Cardiac septum (tissue), 1 donor: ENCODE data around the gene RTF1. TPM values are rescaled to one million over a fixed set of nuclear protein-coding genes. Genes with fewer than 3 reads are reported as not detected.

Experiments
- DNase-seq: peaks from one replicate; pipeline ENCODE4 v3.0.0-alpha.2; 2020; ENCODE audit warnings: low spot score
- intact Hi-C: fragments of 100-400 bp; cut with DNase I; formaldehyde crosslinking; loops from one replicate; pipeline ENCODE4 v1.14.0; 2022
- total RNA-seq: library from RNA; stranded (reverse); fragmentation: NEBNext Ultra II Directional; extraction: Animal tissue kit (Norgen Biotek cat#: 25700); gene quantifications from one replicate; pipeline ENCODE4 v1.2.1, GENCODE V29; 2021
- donor health status: DM: no; HTN: no; CAD: no.

Gene RTF1
- total RNA-seq, 1 donor from 2014 or later = 26.8 TPM

DNA sequence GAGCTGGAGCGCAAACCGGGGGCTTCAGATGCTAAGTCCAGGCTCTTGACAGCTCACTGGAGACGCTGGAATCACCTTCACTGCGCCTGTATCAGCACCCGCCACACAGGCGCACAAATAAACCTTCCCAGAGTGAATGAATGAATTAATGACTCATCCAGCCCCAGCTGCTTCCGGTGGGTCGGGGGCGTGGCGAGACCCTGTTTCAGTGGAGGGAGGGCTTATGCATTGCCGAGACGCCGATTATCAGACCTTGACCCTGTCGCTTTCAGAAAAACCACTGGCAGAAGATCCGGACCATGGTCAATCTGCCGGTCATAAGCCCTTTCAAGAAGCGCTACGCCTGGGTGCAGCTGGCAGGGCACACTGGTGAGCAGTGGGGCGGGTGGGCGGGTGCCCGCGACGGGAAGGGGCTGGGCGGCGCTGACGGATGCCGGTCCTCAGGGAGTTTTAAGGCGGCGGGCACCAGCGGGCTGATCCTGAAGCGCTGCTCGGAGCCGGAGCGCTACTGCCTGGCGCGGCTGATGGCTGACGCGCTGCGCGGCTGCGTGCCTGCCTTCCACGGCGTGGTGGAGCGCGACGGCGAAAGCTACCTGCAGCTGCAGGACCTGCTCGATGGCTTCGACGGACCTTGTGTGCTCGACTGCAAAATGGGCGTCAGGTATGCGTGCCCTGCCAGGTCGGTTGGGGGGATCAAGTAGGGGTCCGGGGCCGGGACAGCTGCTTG lies 84.5 kb downstream of the RTF1 start:
- no peak for DNase-seq
- intact Hi-C loops = no loop called here

GRCh38 chr15:41501931-41502794 lies 85.3 kb downstream of the RTF1 start:
- intact Hi-C loops = no loop called here
- no peak for DNase-seq

DNA sequence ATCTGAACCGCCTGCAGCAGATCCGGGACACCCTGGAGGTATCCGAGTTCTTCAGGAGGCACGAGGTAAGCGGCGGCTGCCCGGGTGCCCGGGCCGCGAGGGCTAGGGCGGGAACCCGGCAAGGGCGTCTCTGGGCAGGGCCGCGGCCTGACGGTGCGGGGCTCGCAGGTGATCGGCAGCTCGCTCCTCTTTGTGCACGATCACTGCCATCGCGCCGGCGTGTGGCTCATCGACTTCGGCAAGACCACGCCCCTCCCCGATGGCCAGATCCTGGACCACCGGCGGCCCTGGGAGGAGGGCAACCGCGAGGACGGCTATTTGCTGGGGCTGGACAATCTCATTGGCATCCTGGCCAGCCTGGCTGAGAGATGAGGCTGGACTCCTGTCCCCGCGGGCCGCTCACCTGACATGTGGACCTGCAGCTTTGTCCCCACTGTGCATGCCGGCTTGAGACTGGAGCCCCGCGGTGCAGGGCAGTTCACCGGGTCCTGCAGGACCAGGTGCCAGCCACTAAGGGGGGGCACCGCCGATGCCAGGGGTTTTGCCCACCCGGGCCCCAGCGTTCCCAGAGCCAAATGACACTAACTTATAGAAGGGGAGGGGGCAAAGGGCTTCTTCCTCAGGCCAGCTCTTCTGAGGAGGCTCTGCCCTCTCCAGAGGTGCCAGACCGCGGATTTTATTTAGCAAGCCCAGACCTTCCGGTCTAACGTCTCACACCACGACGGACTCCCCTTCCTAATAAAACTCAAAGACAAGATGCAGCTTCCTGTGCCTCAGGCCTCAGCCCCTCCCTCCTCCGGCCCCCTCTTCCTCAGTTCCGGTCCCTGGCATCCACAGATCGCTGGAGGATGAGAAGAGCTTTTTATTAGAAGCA lies 86.1 kb downstream of the RTF1 start:
- DNase-seq = no peak
- intact Hi-C loops = no loop called here

DNA sequence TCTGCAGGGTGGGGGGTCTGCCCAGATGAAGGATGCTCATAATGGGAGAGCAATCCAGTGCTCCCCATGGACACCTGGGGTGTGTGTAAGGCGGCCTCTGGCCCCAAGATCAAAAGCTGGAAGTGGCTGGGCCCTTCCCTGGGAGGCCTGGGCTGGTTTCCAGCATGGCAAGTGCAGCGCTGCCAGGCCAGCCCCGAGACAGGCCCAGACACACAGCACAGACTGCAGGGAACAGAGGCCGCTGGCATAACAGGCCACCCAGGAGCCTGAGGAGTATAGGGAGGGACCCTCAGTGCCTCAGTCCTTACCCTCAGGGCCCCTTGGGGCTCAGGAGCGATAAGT lies 86.7 kb downstream of the RTF1 start:
- intact Hi-C loops = no loop called here
- DNase-seq = no peak

- intact Hi-C loops = no loop called here
- no peak for DNase-seq
These were observed 88.0 kb downstream of the RTF1 start for GRCh38 chr15:41504751-41505492.

DNA sequence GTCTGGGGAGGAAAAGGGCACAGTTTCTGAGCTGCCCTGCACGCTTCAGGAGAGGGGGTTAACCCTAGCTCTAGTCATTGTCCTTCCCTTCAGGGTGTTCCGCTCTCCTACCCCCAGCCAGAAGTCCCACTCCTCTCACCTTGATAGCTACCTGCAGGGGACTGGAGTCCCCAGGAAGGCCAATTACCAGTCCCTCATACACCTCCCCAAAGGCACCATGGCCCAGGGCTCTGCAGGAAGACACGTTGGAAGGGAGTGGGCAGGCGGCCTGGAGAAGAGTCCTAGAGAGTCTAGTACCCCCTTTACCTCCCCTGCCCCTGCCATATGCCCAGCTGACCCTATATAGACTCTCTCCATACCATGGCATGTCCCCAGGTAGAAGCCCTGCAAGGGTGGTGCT lies 88.9 kb downstream of the RTF1 start:
- no peak for DNase-seq

DNA sequence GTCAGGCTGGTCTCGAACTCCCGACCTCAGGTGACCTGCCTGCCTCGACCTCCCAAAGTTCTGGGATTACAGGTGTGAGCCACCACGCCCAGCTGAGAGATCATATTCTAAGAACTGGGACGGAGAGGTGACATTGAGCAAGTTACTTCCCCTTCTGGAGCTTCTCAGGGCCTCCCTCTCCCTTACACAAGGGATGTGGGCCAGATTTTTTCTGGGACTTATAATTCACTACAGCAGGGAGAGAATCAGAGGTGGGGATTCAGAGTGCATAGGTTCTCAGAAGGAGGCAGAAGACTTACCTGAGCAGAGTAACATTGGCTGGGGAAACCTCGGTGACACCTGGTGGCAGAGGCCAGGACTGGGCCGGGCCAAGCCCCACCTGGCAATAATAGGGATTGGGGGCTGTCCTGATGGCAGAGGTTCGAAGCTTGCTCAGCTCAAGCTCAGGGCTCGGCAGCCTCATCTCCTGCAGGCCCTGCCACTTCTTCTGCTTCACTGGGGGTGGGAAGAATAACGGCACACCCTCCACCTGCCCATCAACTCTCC lies 90.0 kb downstream of the RTF1 start:
- intact Hi-C loops = no loop called here

More for the DNA sequence above, 88.9 kb downstream of the RTF1 start:
- intact Hi-C loops = no loop called here

DNA sequence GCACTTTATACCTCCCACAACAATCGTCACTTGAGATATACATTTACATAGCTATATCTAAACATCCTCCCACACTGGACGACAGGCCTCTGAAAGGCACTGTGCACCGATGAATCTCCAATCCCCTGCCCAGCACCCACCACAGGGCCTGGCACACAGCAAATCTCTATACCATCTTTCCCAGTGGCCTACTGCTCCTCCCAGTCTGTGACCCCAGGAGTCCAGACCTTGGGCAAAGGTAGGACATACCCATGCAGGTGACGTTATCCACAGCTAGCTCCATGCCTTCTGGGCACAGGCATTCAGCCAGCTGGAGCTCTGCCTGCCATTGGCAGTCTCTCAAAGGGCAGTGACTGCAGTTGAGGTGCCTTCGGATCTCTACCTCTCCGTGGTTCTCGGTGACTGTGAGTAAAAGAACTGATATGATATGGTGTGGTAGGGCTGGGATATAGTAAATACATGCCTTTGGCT lies 91.0 kb downstream of the RTF1 start:
- intact Hi-C loops = no loop called here
- no peak for DNase-seq

More for the DNA sequence above, 90.0 kb downstream of the RTF1 start:
- DNase-seq = no peak

DNA sequence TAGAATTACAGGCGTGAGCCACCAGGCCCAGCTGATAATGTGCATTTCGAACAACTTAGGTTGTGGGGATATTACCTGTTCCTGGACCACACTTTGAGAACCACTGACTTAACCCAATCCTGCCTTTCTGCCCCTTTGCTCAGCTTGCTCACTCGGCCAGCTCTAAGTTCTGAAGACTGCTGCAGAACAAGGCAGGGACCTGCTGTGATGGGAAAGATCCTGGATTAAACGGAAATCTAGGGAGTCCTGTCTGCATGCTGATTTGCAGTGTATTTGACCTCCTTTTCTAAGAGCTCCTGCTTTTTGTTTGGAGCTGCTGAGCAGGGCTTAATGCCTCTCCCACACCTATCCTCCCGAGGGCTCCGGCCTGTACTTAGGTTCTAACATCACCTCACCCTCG lies 93.8 kb downstream of the RTF1 start:
- no peak for DNase-seq
- intact Hi-C loops = no loop called here

DNA sequence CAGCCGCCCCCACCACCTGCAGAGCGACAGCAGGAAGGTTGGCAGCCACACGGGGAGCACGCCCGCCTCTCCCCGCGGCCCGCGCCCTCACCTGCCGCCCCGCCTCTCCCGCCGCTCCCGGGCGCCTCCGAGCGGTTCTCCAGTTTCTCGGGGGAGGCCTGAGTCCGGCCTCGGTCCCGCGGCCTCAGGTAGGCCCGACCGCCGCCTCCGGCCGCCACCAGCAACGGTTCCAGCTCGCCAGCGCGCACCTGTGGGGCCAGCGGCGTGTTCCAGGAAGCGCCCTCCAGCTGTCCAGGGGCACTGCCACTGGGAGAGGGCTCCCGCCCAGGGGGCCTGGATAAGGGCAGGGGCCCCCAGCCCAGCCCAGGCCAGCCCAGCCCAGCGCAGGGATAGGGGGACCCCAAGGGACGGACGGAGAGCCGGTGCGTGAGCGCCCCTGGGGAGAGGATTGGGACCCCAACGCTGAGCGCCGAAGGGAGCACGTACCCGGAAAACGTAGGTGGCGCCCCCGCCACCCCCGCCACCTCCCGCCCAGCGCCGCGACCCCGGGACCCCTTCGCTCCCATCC lies 94.5 kb downstream of the RTF1 start:
- intact Hi-C loops = no loop called here
- DNase-seq = no peak

GRCh38 chr15:41511899-41512369 lies 95.0 kb downstream of the RTF1 start:
- no peak for DNase-seq
- intact Hi-C loops = no loop called here

DNA sequence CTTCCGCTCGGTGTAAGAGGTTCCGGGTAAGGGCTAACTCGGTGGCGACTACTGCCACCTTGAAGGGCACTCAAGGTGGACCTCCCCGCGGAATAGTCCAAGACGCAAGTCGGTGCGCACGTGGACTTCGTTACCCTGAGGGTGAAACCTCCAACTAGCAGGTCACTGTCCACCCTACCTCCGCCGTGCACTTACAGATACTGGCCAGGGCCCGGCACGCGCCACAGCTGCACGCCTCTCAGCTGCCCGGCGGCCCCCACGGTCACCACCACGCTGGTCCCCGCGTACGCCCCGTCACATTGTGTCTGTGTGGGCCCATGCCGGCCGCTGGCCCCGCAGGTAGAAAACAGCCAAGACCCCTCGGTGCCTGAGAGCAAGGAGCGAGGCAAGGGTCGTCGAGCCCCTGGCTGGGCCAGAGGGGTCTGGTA lies 95.6 kb downstream of the RTF1 start:
- intact Hi-C loops = no loop called here

DNA sequence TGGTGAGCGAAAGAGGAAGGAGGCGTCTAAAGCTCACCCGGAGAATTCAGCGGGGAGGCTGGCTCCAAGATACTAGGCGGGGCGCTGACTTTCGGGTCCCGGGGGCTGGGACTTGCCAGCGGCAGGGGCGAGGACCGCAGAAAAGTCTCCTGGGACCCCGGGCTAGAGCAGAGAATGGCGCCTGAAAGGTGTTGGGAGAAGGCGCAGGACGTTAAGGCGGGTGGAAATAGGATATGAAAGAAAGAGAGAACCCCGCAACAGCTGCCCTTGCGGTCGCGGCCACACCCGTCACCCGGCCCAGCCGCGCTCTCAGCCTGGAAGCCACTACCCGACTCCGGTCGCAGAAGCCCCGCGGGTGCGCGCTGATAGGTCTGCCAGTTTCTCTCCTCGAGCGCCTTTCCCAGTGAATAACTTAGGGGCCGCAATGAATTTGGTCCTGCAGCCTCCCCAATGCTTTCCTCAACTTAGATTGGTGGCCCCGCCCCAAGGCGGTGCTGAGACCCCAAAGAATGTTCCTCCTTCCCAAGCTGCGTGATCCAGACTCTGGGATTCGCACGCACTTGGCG lies 96.1 kb downstream of the RTF1 start:
- DNase-seq = no peak
- intact Hi-C loops = no loop called here

More for the DNA sequence above, 95.6 kb downstream of the RTF1 start:
- DNase-seq = no peak

DNA sequence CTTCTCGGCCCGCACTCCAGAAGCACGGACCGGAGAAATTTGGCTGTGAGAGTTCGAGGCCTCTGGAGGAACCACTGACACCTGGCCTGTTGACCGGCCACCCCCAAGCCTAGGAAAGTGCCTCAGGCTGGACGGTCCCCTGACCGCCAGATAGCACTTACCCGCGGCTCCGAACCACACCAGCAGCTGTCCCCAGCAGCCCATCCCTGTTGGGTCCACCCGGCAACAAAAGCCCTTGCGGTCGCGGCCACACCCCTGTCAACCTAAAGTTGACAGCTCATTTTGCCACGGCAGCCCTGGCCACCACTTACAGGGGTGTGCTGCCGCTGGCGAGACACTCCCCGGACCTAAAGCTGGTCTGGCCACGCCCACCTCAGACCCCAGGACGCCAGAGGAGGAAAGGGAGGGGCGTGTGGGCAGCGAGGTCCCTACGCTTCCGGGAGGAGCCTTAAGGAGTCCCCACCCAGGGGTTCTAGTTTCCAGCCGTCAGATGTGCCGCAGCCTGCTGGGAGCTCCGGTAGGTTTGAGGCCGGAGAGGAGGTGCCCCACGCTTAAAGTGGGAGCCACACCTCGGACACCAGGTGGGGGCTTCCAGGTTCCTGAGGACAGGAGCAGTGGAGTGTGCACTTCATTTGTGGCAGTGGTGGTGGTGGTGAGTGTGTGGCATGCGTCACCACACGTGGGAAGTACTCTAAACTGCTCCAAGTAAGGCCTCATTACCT lies 96.8 kb downstream of the RTF1 start, which contains the start of gene LTK:
Gene LTK, minus strand, starts transcription at position 322 of the 722 bp plus-strand sequence. Its CDS starts 118 bp downstream, at position 204.
- no peak for DNase-seq
- intact Hi-C loops = no loop called here

- no peak for DNase-seq
- intact Hi-C loops = no loop called here
These were observed 101.1 kb downstream of the RTF1 start for GRCh38 chr15:41517895-41518449.

GRCh38 chr15:41520636-41521035 lies 103.7 kb downstream of the RTF1 start:
- intact Hi-C loops = no loop called here
- DNase-seq = no peak

DNA sequence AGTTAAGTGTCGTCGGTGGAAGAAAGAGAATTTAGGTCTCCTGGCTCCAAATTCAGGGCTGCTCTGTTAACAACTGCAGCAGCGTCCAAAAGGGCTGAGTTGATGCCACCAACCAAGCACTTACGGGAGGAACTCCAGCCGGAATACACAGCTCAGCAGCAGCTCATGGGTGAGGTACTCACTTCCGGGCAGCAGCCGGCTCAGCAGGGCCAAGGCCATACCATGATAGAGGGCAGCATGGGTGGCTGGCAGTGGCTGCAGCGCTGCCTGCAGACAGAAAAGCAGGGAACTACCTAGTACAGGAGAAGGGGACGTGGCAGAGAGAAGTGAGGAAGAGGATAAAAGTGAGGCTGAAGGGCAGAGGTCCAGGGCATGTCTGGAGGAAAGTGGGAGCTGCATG lies 104.7 kb downstream of the RTF1 start:
- intact Hi-C loops = no loop called here
- no peak for DNase-seq
